Keratinocyte (primary cell): ENCODE measurements around the gene NEGR1. TPM values are rescaled to one million over a fixed set of nuclear protein-coding genes. Genes with fewer than 3 reads are reported as not detected.

Source experiments
- DNase-seq: peaks from one replicate; pipeline ENCODE4 v3.0.0-alpha.2; 2011; ENCODE audit warnings: low read depth, missing footprints, low spot score
- FAIRE-seq: peaks from 2 replicates; lab custom pipeline; 2011; peaks lifted over from hg19 to GRCh38; lab: Jason Lieb, UNC
- H2AFZ ChIP-seq: 2 replicates; pipeline ENCODE4 v1.6.0; 2012; ENCODE audit warnings: low read length, control low read depth, inconsistent platforms; ENCODE audit not compliant: control insufficient read depth
- H3K27ac ChIP-seq: 2 replicates; pipeline ENCODE4 v1.5.1; 2011; ENCODE audit warnings: low read length; ENCODE audit not compliant: control insufficient read depth, insufficient read depth
- H3K27me3 ChIP-seq: 3 replicates; pipeline ENCODE4 v1.6.0; 2011; ENCODE audit warnings: low read length; ENCODE audit not compliant: control insufficient read depth, insufficient read depth; ENCODE audit errors: extremely low read depth
- H3K36me3 ChIP-seq, 2 experiments: 2 replicates in 1 of 2; 3 replicates in 1 of 2; pipeline ENCODE4 v1.5.1; 2011; ENCODE audit warnings: low read length in 2 of 2, mild to moderate bottlenecking in 1 of 2; ENCODE audit not compliant: control insufficient read depth in 2 of 2, insufficient read depth in 2 of 2; ENCODE audit errors: extremely low read depth in 1 of 2
- H3K4me1 ChIP-seq: 3 replicates; pipeline ENCODE4 v1.5.1; 2011; ENCODE audit warnings: low read length; ENCODE audit not compliant: control insufficient read depth, insufficient read depth; ENCODE audit errors: extremely low read depth
- H3K4me2 ChIP-seq: 3 replicates; pipeline ENCODE4 v1.6.0; 2011; ENCODE audit warnings: low read depth, low read length; ENCODE audit not compliant: control insufficient read depth, insufficient read depth; ENCODE audit errors: extremely low read depth
- H3K4me3 ChIP-seq, 3 experiments: fragments of 200-600 bp in 1 of 3; sonication (generic) in 1 of 3; 2 replicates in 2 of 3; 3 replicates in 1 of 3; pipeline ENCODE4 v1.5.1; 2011 to 2016; ENCODE audit warnings: low read length in 3 of 3, mild to moderate bottlenecking in 3 of 3, control low read depth in 2 of 3, inconsistent platforms in 1 of 3, low read depth in 1 of 3, mixed read lengths in 1 of 3, mixed run types in 1 of 3, moderate library complexity in 1 of 3; ENCODE audit not compliant: control insufficient read depth in 2 of 3, insufficient read depth in 2 of 3; ENCODE audit errors: extremely low read depth in 1 of 3
- H3K79me2 ChIP-seq: 2 replicates; pipeline ENCODE4 v1.6.0; 2012; ENCODE audit warnings: low read length; ENCODE audit not compliant: control insufficient read depth, insufficient read depth
- H3K9ac ChIP-seq: 3 replicates; pipeline ENCODE4 v1.6.0; 2011; ENCODE audit warnings: low read length; ENCODE audit not compliant: control insufficient read depth, insufficient read depth; ENCODE audit errors: extremely low read depth
- H3K9me1 ChIP-seq: 3 replicates; pipeline ENCODE4 v1.6.0; 2011; ENCODE audit warnings: low read length; ENCODE audit not compliant: control insufficient read depth, insufficient read depth; ENCODE audit errors: extremely low read depth
- H3K9me3 ChIP-seq: 2 replicates; pipeline ENCODE4 v1.5.1; 2012; ENCODE audit warnings: low read depth, low read length; ENCODE audit not compliant: control insufficient read depth
- H4K20me1 ChIP-seq: 3 replicates; pipeline ENCODE4 v1.6.0; 2011; ENCODE audit warnings: low read length; ENCODE audit not compliant: control insufficient read depth, insufficient read depth; ENCODE audit errors: extremely low read depth
- EZH2 ChIP-seq: IDR thresholded peaks from one replicate; pipeline ENCODE4 v1.6.1; 2012; ENCODE audit warnings: inconsistent platforms, mild to moderate bottlenecking, low read length, moderate library complexity
- dilution Hi-C: fragments of 300-500 bp; cut with MboI; formaldehyde crosslinking; loops from one replicate; pipeline ENCODE4 v1.7.0; 2020; ENCODE audit warnings: low sequenced_read_pairs; ENCODE audit not compliant: extremely low pct_ligation_motif_present
- polyA plus RNA-seq, 5 experiments: library from polyadenylated mRNA; depleted of rRNA in 3 of 5; stranded (reverse) in 3 of 5; stranded (forward) in 1 of 5; unstranded in 1 of 5; fragments of >200 nt; gene quantifications; 1 replicate in 1 of 5; 2 replicates in 3 of 5; 3 replicates in 1 of 5; pipeline versions ENCODE4 v1.2.1 to v1.2.3, GENCODE V29; 2011 to 2012; ENCODE audit warnings: missing spikeins in 2 of 5, low read depth in 1 of 5, low replicate concordance in 1 of 5
- TF ChIP-seq, protein P1 (sequence below), 3 experiments: IDR thresholded peaks in 1 of 3; conservative IDR thresholded peaks in 1 of 3; optimal IDR thresholded peaks in 1 of 3; 2 replicates in 2 of 3; 3 replicates in 1 of 3; pipeline versions ENCODE3 to v1.5.1; 2011; ENCODE audit warnings: low read length in 3 of 3, mild to moderate bottlenecking in 3 of 3, moderate library complexity in 2 of 3, control low read depth in 1 of 3, inconsistent platforms in 1 of 3; ENCODE audit not compliant: insufficient read depth in 2 of 3; ENCODE audit errors: extremely low read depth in 1 of 3

NEGR1 gene
- polyA plus RNA-seq, 1 donor (not counting 4 experiments of a cell fraction or from before 2014, with no cell fraction given) = 1.6 TPM

DNA sequence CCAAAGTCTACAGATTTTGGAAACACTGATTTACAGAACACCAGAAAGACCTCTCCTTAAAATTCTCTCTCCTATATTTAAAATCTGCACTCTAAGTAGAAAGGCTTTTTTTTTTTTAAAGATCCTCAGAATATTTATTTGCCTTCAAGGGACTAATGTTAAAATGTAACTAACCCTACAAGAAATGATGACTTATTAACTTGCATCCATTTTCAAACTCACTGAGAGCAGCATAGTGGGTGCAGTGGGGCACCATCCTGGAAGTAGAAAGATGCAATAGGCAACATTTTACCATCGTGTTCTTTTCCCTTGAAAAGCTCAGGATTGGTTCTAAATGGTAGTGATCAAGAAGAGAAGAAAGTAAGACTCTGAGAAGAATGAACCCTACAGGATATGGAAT, 498.1 kb downstream of the NEGR1 start:
- Histone ChIP-seq H3K9me3 (no peaks in the 10 kb centered on the region), H3K27me3 (no peaks in the 10 kb centered on the region), H3K4me1 (no peaks in the 10 kb centered on the region), H3K36me3 (no peaks in the 10 kb centered on the region), H4K20me1 (no peaks in the 10 kb centered on the region), H3K9ac (no peak overlapping the region), H2AFZ (no peak overlapping the region), H3K4me3 (no peak overlapping the region), H3K4me2 (no peak overlapping the region), H3K79me2 (no peaks in the 10 kb centered on the region), H3K27ac (no peak overlapping the region), H3K9me1 (no peaks in the 10 kb centered on the region)
- no peak for FAIRE-seq
- no peak for DNase-seq
- TF ChIP-seq EZH2 = no peak
- TF ChIP-seq, protein P1, sequence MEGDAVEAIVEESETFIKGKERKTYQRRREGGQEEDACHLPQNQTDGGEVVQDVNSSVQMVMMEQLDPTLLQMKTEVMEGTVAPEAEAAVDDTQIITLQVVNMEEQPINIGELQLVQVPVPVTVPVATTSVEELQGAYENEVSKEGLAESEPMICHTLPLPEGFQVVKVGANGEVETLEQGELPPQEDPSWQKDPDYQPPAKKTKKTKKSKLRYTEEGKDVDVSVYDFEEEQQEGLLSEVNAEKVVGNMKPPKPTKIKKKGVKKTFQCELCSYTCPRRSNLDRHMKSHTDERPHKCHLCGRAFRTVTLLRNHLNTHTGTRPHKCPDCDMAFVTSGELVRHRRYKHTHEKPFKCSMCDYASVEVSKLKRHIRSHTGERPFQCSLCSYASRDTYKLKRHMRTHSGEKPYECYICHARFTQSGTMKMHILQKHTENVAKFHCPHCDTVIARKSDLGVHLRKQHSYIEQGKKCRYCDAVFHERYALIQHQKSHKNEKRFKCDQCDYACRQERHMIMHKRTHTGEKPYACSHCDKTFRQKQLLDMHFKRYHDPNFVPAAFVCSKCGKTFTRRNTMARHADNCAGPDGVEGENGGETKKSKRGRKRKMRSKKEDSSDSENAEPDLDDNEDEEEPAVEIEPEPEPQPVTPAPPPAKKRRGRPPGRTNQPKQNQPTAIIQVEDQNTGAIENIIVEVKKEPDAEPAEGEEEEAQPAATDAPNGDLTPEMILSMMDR (optimal IDR thresholded peaks at IDR 0.05 in 1 of 3, IDR thresholded peaks at IDR 0.05 in 1 of 3, conservative IDR thresholded peaks at IDR 0.05 in 1 of 3; ENCODE audit: extremely low read depth in 1 of 3, insufficient read depth in 2 of 3, low read length in 3 of 3) = no peak
- dilution Hi-C loops = no loop called here

DNA sequence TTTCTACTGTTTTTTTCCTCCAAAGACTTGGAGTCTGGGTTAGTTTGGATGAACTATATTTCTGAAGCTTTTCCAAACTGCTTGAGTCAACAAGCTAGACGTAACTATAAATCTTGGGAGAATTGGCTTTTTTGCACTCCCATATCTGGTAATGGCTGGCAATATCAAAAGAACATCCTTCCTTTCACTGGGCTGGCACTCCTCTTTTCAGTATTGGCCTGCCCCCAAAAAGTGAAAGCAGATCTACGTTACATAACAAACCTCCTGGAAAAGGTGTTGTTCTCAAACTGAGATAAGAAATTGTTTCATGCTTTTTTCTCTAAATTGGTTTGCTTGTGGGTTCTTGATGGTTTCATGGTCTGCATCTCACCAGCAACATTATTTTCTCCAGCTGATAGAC, 499.3 kb downstream of the NEGR1 start:
- no peak for DNase-seq
- dilution Hi-C loops = no loop called here
- TF ChIP-seq EZH2 = no peak
- TF ChIP-seq, protein P1 (optimal IDR thresholded peaks at IDR 0.05 in 1 of 3, IDR thresholded peaks at IDR 0.05 in 1 of 3, conservative IDR thresholded peaks at IDR 0.05 in 1 of 3; ENCODE audit: extremely low read depth in 1 of 3, insufficient read depth in 2 of 3, low read length in 3 of 3) = no peak

More for the DNA sequence above, 499.3 kb downstream of the NEGR1 start:
- Histone ChIP-seq H3K4me3 (no peak overlapping the region), H3K9me3 (no peaks in the 10 kb centered on the region), H3K9me1 (no peaks in the 10 kb centered on the region), H3K27me3 (no peaks in the 10 kb centered on the region), H2AFZ (no peak overlapping the region), H3K79me2 (no peaks in the 10 kb centered on the region), H3K9ac (no peak overlapping the region), H3K36me3 (no peaks in the 10 kb centered on the region), H3K4me2 (no peak overlapping the region), H4K20me1 (no peaks in the 10 kb centered on the region), H3K4me1 (no peaks in the 10 kb centered on the region), H3K27ac (no peak overlapping the region)
- no peak for FAIRE-seq
